Measurements from ENCODE around the gene TC2N. TPM values are rescaled to one million over a fixed set of nuclear protein-coding genes. Genes with fewer than 3 reads are reported as not detected.

Gene TC2N
- total and polyA plus RNA-seq, 2 experiments from 2014 or later = 0.05 to 0.77 TPM

DNA sequence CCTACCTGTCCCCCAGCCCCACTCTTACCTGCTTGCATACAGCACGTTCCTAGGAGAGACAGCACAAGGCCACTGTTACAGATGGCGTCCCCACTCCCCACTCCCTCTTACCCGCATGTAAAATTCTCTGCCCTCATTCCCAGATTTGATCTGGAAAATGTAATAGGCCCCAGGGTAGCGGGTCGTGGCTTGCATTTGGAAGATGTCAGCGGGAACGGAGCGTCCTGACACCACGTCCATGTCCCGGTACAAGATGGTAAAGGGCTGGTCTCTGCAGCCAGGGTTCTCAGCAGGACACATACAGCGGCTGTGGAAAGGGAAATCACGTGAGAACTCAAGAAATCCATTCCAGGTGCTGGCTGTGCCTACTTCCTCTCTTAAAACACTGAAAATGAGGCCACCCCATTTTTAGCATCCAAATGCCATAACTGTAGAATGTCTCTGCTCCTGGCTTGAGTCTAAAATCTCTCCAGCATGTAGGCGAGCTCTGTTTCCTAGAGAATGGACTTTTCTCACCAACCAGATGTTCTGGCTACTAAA, 10.1 kb upstream of the TC2N start:
- Histone ChIP-seq H3K9me3 (ENCODE audit: low read depth) (no peaks in the 10 kb centered on the region), H3K36me3 (no peaks in the 10 kb centered on the region), H3K27ac (no peak overlapping the region), H3K4me1 (ENCODE audit: low read depth) (no peaks in the 10 kb centered on the region), H3K27me3 (no peaks in the 10 kb centered on the region), H3K4me3 (no peak overlapping the region)
- TF ChIP-seq, protein P1, sequence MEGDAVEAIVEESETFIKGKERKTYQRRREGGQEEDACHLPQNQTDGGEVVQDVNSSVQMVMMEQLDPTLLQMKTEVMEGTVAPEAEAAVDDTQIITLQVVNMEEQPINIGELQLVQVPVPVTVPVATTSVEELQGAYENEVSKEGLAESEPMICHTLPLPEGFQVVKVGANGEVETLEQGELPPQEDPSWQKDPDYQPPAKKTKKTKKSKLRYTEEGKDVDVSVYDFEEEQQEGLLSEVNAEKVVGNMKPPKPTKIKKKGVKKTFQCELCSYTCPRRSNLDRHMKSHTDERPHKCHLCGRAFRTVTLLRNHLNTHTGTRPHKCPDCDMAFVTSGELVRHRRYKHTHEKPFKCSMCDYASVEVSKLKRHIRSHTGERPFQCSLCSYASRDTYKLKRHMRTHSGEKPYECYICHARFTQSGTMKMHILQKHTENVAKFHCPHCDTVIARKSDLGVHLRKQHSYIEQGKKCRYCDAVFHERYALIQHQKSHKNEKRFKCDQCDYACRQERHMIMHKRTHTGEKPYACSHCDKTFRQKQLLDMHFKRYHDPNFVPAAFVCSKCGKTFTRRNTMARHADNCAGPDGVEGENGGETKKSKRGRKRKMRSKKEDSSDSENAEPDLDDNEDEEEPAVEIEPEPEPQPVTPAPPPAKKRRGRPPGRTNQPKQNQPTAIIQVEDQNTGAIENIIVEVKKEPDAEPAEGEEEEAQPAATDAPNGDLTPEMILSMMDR (IDR thresholded peaks at IDR 0.05; ENCODE audit: low read depth, low read length) = no peak
- DNase-seq (ENCODE audit: low read depth in 1 of 2, low spot score in 1 of 2) = no peak

GRCh38 chr14:91876492-91876891, 9.2 kb upstream of the TC2N start:
- Histone ChIP-seq H3K36me3 (no peaks in the 10 kb centered on the region), H3K4me3 (no peak overlapping the region), H3K27ac (no peak overlapping the region), H3K27me3 (no peaks in the 10 kb centered on the region), H3K9me3 (ENCODE audit: low read depth) (no peaks in the 10 kb centered on the region), H3K4me1 (ENCODE audit: low read depth) (no peaks in the 10 kb centered on the region)
- TF ChIP-seq, protein P1 (IDR thresholded peaks at IDR 0.05; ENCODE audit: low read depth, low read length) = no peak
- DNase-seq (ENCODE audit: low read depth in 1 of 2, low spot score in 1 of 2) = no peak

- H3K4me1 ChIP-seq (ENCODE audit: low read depth) = no peaks in the 10 kb centered on the region
- DNase-seq (ENCODE audit: low read depth in 1 of 2, low spot score in 1 of 2) = no peak
- H3K9me3 ChIP-seq (ENCODE audit: low read depth) = no peaks in the 10 kb centered on the region
- no peaks in the 10 kb centered on the region for H3K36me3 ChIP-seq
- no peak overlapping the region for H3K27ac ChIP-seq
- TF ChIP-seq, protein P1 (IDR thresholded peaks at IDR 0.05; ENCODE audit: low read depth, low read length) = no peak
- H3K4me3 ChIP-seq = no peak overlapping the region
- no peaks in the 10 kb centered on the region for H3K27me3 ChIP-seq
Observed at GRCh38 chr14:91875525-91876286, 8.4 kb upstream of the TC2N start.

GRCh38 chr14:91873471-91874415, 6.4 kb upstream of the TC2N start:
- H3K27me3 ChIP-seq = no peaks in the 10 kb centered on the region
- H3K4me3 ChIP-seq = no peak overlapping the region
- TF ChIP-seq, protein P1 (IDR thresholded peaks at IDR 0.05; ENCODE audit: low read depth, low read length) = no peak
- no peaks in the 10 kb centered on the region for H3K4me1 ChIP-seq (ENCODE audit: low read depth)
- H3K9me3 ChIP-seq (ENCODE audit: low read depth) = no peaks in the 10 kb centered on the region
- H3K36me3 ChIP-seq = no peaks in the 10 kb centered on the region
- peak in 1 of 2 donors; percentile 45 for DNase-seq (ENCODE audit: low read depth in 1 of 2, low spot score in 1 of 2)
- no peak overlapping the region for H3K27ac ChIP-seq
